ENCODE data around the gene ABRACL. TPM values are rescaled to one million over a fixed set of nuclear protein-coding genes. Genes with fewer than 3 reads are reported as not detected.
"Not testable (repeated sequence)": the region's sequence is repeated elsewhere in the genome, so short reads cannot be mapped to it uniquely, and the experiment has no call there.

Gene ABRACL
- total RNA-seq, 2 experiments from 2014 or later = 185 to 190 TPM

GRCh38 chr6:139014945-139015344 is 13.6 kb upstream of the ABRACL start:
- Mint-ChIP-seq H3K4me3 (no peak overlapping the region), H3K27ac (no peak overlapping the region), H3K27me3 (ENCODE audit: low read depth) (no peaks in the 10 kb centered on the region), H3K9me3 (no peaks in the 10 kb centered on the region), H3K36me3 (ENCODE audit: low read depth) (no peaks in the 10 kb centered on the region), H3K4me1 (ENCODE audit: low read depth) (no peaks in the 10 kb centered on the region)
- CTCF ChIA-PET = interaction anchor here (1.2 to 1.5 kb wide), 2 partner anchors 25 to 349 kb away, joined by 4 to 5 read pairs; no protein-coding TSS in a partner anchor
- intact Hi-C loops (cut with micrococcal nuclease) = loop anchor here (1.0 kb wide), 1 partner anchor 29 kb away; no protein-coding TSS in a partner anchor
- DNase-seq = no peak

- intact Hi-C loops (cut with micrococcal nuclease) = no loop called here
These were observed 12.0 kb upstream of the ABRACL start for GRCh38 chr6:139016337-139017213.

GRCh38 chr6:139017227-139017626 is 11.3 kb upstream of the ABRACL start:
- CTCF ChIA-PET = no interaction called here
- no peaks in the 10 kb centered on the region for H3K4me1 Mint-ChIP-seq (ENCODE audit: low read depth)
- H3K4me3 Mint-ChIP-seq = no peak overlapping the region

More at GRCh38 chr6:139016337-139017213, 12.0 kb upstream of the ABRACL start:
- CTCF ChIA-PET = no interaction called here
- Mint-ChIP-seq H3K27ac (no peak overlapping the region), H3K27me3 (ENCODE audit: low read depth) (no peaks in the 10 kb centered on the region), H3K9me3 (no peaks in the 10 kb centered on the region), H3K4me3 (no peak overlapping the region), H3K36me3 (ENCODE audit: low read depth) (no peaks in the 10 kb centered on the region), H3K4me1 (ENCODE audit: low read depth) (no peaks in the 10 kb centered on the region)
- DNase-seq = no peak

GRCh38 chr6:139019722-139020121 is 8.8 kb upstream of the ABRACL start:
- no peaks in the 10 kb centered on the region for H3K36me3 Mint-ChIP-seq (ENCODE audit: low read depth)
- no peak overlapping the region for H3K4me3 Mint-ChIP-seq
- intact Hi-C loops (cut with micrococcal nuclease) = no loop called here
- H3K27ac Mint-ChIP-seq = no peak overlapping the region
- CTCF ChIA-PET = no interaction called here
- no peaks in the 10 kb centered on the region for H3K4me1 Mint-ChIP-seq (ENCODE audit: low read depth)
- no peak for DNase-seq
- H3K9me3 Mint-ChIP-seq = no peaks in the 10 kb centered on the region
- no peaks in the 10 kb centered on the region for H3K27me3 Mint-ChIP-seq (ENCODE audit: low read depth)

More at GRCh38 chr6:139017227-139017626, 11.3 kb upstream of the ABRACL start:
- intact Hi-C loops (cut with micrococcal nuclease) = no loop called here
- Mint-ChIP-seq H3K27me3 (ENCODE audit: low read depth) (no peaks in the 10 kb centered on the region), H3K36me3 (ENCODE audit: low read depth) (no peaks in the 10 kb centered on the region), H3K27ac (no peak overlapping the region), H3K9me3 (no peaks in the 10 kb centered on the region)
- DNase-seq = no peak

- CTCF ChIA-PET = no interaction called here
- H3K27me3 Mint-ChIP-seq (ENCODE audit: low read depth) = no peaks in the 10 kb centered on the region
- H3K4me1 Mint-ChIP-seq (ENCODE audit: low read depth) = peaks cover 2% of the 10 kb centered on the region
- H3K27ac Mint-ChIP-seq = no peak overlapping the region
- H3K9me3 Mint-ChIP-seq = no peaks in the 10 kb centered on the region
- no peak for DNase-seq
- H3K4me3 Mint-ChIP-seq = no peak overlapping the region
- intact Hi-C loops (cut with micrococcal nuclease) = no loop called here
- no peaks in the 10 kb centered on the region for H3K36me3 Mint-ChIP-seq (ENCODE audit: low read depth)
These were observed 7.9 kb upstream of the ABRACL start for GRCh38 chr6:139020689-139021088.

- DNase-seq; H3K27ac Mint-ChIP-seq; H3K9me3 Mint-ChIP-seq; H3K4me1 Mint-ChIP-seq (ENCODE audit: low read depth); H3K36me3 Mint-ChIP-seq (ENCODE audit: low read depth); H3K27me3 Mint-ChIP-seq (ENCODE audit: low read depth); H3K4me3 Mint-ChIP-seq: not testable (repeated sequence)
- intact Hi-C loops (cut with micrococcal nuclease) = loop anchor here (5.0 kb wide), 1 partner anchor 613 kb away; no protein-coding TSS in a partner anchor
- CTCF ChIA-PET = interaction anchor here (0.7 kb wide), 1 partner anchor 608 kb away, joined by 4 read pairs; no protein-coding TSS in a partner anchor
These were observed 3.1 kb upstream of the ABRACL start for GRCh38 chr6:139025416-139025815.

- intact Hi-C loops (cut with micrococcal nuclease) = loop anchor here (1.0 to 5.0 kb wide), 12 partner anchors 33 to 615 kb away; partner anchors contain the start of genes CCDC28A, CITED2, HECA and REPS1
- peak; percentile 84 for DNase-seq
- peaks cover 4% of the 10 kb centered on the region for H3K36me3 Mint-ChIP-seq (ENCODE audit: low read depth)
- H3K9me3 Mint-ChIP-seq = no peaks in the 10 kb centered on the region
- H3K4me3 Mint-ChIP-seq = no peak overlapping the region
- H3K27ac Mint-ChIP-seq = peak overlapping the region; percentile 95
- CTCF ChIA-PET = interaction anchor here (0.6 to 1.4 kb wide), 3 partner anchors 98 to 230 kb away, joined by 3 read pairs; partner anchors contain the start of gene HECA
- H3K27me3 Mint-ChIP-seq (ENCODE audit: low read depth) = no peaks in the 10 kb centered on the region
- H3K4me1 Mint-ChIP-seq (ENCODE audit: low read depth) = peaks cover 12% of the 10 kb centered on the region
These were observed 844 bp upstream of the ABRACL start for GRCh38 chr6:139027620-139028182.

GRCh38 chr6:139028215-139028657 is 309 bp upstream of the ABRACL start:
- CTCF ChIA-PET = interaction anchor here (0.6 to 1.4 kb wide), 3 partner anchors 97 to 229 kb away, joined by 3 read pairs; partner anchors contain the start of gene HECA
- Mint-ChIP-seq H3K4me3 (no peak overlapping the region), H3K27me3 (ENCODE audit: low read depth) (no peaks in the 10 kb centered on the region), H3K27ac (peak overlapping the region; percentile 95), H3K4me1 (ENCODE audit: low read depth) (peaks cover 15% of the 10 kb centered on the region), H3K9me3 (no peaks in the 10 kb centered on the region), H3K36me3 (ENCODE audit: low read depth) (peaks cover 8% of the 10 kb centered on the region)
- DNase-seq = no peak
- intact Hi-C loops (cut with micrococcal nuclease) = loop anchor here (1.0 to 5.0 kb wide), 11 partner anchors 33 to 616 kb away; partner anchors contain the start of genes CCDC28A, CITED2, HECA and REPS1

GRCh38 chr6:139029470-139030227 is 1.1 kb downstream of the ABRACL start:
- Mint-ChIP-seq H3K27ac (no peak overlapping the region), H3K36me3 (ENCODE audit: low read depth) (peaks cover 20% of the 10 kb centered on the region), H3K4me3 (no peak overlapping the region), H3K4me1 (ENCODE audit: low read depth) (peaks cover 21% of the 10 kb centered on the region), H3K27me3 (ENCODE audit: low read depth) (no peaks in the 10 kb centered on the region), H3K9me3 (no peaks in the 10 kb centered on the region)
- intact Hi-C loops (cut with micrococcal nuclease) = loop anchor here (1.0 to 5.0 kb wide), 5 partner anchors 31 to 617 kb away; partner anchors contain the start of gene TXLNB
- CTCF ChIA-PET = interaction anchor here (0.6 to 1.4 kb wide), 4 partner anchors 38 to 340 kb away, joined by 3 to 4 read pairs (median 3); no protein-coding TSS in a partner anchor
- peak; percentile 28 for DNase-seq

- Mint-ChIP-seq H3K9me3 (no peaks in the 10 kb centered on the region), H3K4me1 (ENCODE audit: low read depth) (peaks cover 21% of the 10 kb centered on the region), H3K4me3 (no peak overlapping the region), H3K36me3 (ENCODE audit: low read depth) (peaks cover 26% of the 10 kb centered on the region), H3K27me3 (ENCODE audit: low read depth) (no peaks in the 10 kb centered on the region), H3K27ac (no peak overlapping the region)
- CTCF ChIA-PET = interaction anchor here (0.9 to 1.9 kb wide), 5 partner anchors 39 to 339 kb away, joined by 3 to 4 read pairs (median 3); no protein-coding TSS in a partner anchor
- intact Hi-C loops (cut with micrococcal nuclease) = loop anchor here (1.0 kb wide), 1 partner anchor 86 kb away; no protein-coding TSS in a partner anchor
- peak; percentile 26 for DNase-seq
These were observed 1.9 kb downstream of the ABRACL start for GRCh38 chr6:139030228-139030963.

- H3K36me3 Mint-ChIP-seq (ENCODE audit: low read depth) = peaks cover 53% of the 10 kb centered on the region
- H3K9me3 Mint-ChIP-seq = no peaks in the 10 kb centered on the region
- H3K27ac Mint-ChIP-seq = peak overlapping the region; percentile 38
- H3K4me1 Mint-ChIP-seq (ENCODE audit: low read depth) = peaks cover 30% of the 10 kb centered on the region
- CTCF ChIA-PET = interaction anchor here (0.8 to 1.5 kb wide), 2 partner anchors 21 to 332 kb away, joined by 3 to 4 read pairs; no protein-coding TSS in a partner anchor
- DNase-seq = no peak
- no peaks in the 10 kb centered on the region for H3K27me3 Mint-ChIP-seq (ENCODE audit: low read depth)
- H3K4me3 Mint-ChIP-seq = no peak overlapping the region
- intact Hi-C loops (cut with micrococcal nuclease) = no loop called here
These were observed 8.9 kb downstream of the ABRACL start for GRCh38 chr6:139037490-139037889.
